ENCODE results near the gene MSLN. TPM values are rescaled to one million over a fixed set of nuclear protein-coding genes. Genes with fewer than 3 reads are reported as not detected.

MSLN gene
- total and polyA plus RNA-seq, 2 of the 13 experiments (the other 11 are each of a cell fraction or from before 2014, with no cell fraction given) = 2.0 to 2.3 TPM

DNA sequence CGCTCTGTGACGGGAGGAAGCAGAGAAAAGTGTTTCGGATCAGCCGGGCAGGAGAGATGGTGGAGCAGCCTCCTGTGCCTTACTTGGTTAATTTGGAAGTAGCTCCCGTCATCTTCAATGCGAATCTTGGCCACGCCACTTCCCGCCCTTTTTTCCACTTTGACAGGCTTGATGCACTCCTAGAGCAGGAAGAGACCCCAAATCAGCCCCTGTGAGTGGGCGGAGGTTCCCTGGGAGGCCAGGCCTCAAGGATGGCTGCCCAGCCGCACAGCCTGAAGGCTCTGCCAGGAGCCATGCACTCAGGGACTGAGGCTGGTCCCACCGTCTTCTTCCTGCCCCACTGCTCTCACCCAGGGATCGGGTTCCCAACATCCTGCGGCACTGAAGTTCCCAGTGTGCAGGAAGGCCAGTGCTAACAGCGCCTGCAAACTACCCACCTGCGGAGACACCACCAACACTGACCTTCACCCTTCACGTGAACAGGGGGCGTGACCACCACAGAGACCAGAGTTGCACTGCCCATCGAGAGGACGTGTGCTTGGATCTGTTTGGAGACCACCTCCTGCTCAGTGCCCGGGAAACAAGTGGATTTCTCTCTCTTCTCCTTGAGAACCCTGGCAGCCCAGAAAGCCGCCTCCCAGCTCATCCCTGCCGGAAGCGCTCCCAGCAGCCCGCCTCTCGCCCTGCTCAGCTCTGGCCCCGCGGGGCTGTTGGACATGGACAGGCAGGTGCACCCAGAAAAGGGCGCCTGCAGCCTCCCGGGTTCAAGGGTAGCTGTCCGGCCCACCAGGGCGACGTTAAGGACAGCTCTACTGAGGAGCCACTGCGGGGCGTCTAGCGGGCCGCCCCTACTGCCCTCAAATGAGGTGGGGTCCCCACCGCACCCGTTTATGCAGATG lies 20.7 kb upstream of the MSLN start (continued):
- 0 out of 2 replicates have a peak, but pooled peaks have one; percentile 11 for TF ChIP-seq HNF4G (IDR thresholded peaks at IDR 0.05; ENCODE audit: borderline replicate concordance, low read depth, low read length)
- TF ChIP-seq HNF4G (CRISPR knock-in tag; IDR thresholded peaks at IDR 0.05; ENCODE audit: borderline replicate concordance, low read depth) = peak; percentile 40; the same call in 1 of the 2 replicates
- TF ChIP-seq, protein P1, sequence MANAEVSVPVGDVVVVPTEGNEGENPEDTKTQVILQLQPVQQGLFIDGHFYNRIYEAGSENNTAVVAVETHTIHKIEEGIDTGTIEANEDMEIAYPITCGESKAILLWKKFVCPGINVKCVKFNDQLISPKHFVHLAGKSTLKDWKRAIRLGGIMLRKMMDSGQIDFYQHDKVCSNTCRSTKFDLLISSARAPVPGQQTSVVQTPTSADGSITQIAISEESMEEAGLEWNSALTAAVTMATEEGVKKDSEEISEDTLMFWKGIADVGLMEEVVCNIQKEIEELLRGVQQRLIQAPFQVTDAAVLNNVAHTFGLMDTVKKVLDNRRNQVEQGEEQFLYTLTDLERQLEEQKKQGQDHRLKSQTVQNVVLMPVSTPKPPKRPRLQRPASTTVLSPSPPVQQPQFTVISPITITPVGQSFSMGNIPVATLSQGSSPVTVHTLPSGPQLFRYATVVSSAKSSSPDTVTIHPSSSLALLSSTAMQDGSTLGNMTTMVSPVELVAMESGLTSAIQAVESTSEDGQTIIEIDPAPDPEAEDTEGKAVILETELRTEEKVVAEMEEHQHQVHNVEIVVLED (CRISPR knock-in tag; IDR thresholded peaks at IDR 0.05; ENCODE audit: borderline replicate concordance) = no peak
- no peak for TF ChIP-seq DNMT1 (CRISPR knock-in tag; IDR thresholded peaks at IDR 0.05)
- TF ChIP-seq SP140L (CRISPR knock-in tag; IDR thresholded peaks at IDR 0.05; ENCODE audit: borderline replicate concordance) = no peak
- no peak for TF ChIP-seq MTA1 (CRISPR knock-in tag; IDR thresholded peaks at IDR 0.05; ENCODE audit: borderline replicate concordance)
- TF ChIP-seq NR2C2 (CRISPR knock-in tag; IDR thresholded peaks at IDR 0.05; ENCODE audit: borderline replicate concordance) = peak; percentile 55
- TF ChIP-seq HNF4A (CRISPR knock-in tag; IDR thresholded peaks at IDR 0.05) = peak; percentile 66
- peak in 1 of 2 experiments; percentile 80; a peak in 2 of 4 replicates for TF ChIP-seq POLR2A (IDR thresholded peaks at IDR 0.05; ENCODE audit: insufficient read depth in 1 of 2, low read depth in 2 of 2, low read length in 2 of 2)
- 0 out of 2 replicates have a peak, but pooled peaks have one; percentile 34 for TF ChIP-seq ZNF616 (CRISPR knock-in tag; IDR thresholded peaks at IDR 0.05; ENCODE audit: low read depth)
- TF ChIP-seq FOSL1 (CRISPR knock-in tag; IDR thresholded peaks at IDR 0.05; ENCODE audit: borderline replicate concordance) = no peak
- TF ChIP-seq, protein P2, sequence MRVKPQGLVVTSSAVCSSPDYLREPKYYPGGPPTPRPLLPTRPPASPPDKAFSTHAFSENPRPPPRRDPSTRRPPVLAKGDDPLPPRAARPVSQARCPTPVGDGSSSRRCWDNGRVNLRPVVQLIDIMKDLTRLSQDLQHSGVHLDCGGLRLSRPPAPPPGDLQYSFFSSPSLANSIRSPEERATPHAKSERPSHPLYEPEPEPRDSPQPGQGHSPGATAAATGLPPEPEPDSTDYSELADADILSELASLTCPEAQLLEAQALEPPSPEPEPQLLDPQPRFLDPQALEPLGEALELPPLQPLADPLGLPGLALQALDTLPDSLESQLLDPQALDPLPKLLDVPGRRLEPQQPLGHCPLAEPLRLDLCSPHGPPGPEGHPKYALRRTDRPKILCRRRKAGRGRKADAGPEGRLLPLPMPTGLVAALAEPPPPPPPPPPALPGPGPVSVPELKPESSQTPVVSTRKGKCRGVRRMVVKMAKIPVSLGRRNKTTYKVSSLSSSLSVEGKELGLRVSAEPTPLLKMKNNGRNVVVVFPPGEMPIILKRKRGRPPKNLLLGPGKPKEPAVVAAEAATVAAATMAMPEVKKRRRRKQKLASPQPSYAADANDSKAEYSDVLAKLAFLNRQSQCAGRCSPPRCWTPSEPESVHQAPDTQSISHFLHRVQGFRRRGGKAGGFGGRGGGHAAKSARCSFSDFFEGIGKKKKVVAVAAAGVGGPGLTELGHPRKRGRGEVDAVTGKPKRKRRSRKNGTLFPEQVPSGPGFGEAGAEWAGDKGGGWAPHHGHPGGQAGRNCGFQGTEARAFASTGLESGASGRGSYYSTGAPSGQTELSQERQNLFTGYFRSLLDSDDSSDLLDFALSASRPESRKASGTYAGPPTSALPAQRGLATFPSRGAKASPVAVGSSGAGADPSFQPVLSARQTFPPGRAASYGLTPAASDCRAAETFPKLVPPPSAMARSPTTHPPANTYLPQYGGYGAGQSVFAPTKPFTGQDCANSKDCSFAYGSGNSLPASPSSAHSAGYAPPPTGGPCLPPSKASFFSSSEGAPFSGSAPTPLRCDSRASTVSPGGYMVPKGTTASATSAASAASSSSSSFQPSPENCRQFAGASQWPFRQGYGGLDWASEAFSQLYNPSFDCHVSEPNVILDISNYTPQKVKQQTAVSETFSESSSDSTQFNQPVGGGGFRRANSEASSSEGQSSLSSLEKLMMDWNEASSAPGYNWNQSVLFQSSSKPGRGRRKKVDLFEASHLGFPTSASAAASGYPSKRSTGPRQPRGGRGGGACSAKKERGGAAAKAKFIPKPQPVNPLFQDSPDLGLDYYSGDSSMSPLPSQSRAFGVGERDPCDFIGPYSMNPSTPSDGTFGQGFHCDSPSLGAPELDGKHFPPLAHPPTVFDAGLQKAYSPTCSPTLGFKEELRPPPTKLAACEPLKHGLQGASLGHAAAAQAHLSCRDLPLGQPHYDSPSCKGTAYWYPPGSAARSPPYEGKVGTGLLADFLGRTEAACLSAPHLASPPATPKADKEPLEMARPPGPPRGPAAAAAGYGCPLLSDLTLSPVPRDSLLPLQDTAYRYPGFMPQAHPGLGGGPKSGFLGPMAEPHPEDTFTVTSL (CRISPR knock-in tag; IDR thresholded peaks at IDR 0.05; ENCODE audit: borderline replicate concordance) = peak; percentile 48; the same call in 1 of the 2 replicates
- TF ChIP-seq RARA (CRISPR knock-in tag; IDR thresholded peaks at IDR 0.05) = peak; percentile 46
- TF ChIP-seq HOXA3 (CRISPR knock-in tag; IDR thresholded peaks at IDR 0.05) = peak; percentile 59; the same call in 1 of the 2 replicates
- no peak for TF ChIP-seq ZNF703 (CRISPR knock-in tag; IDR thresholded peaks at IDR 0.05; ENCODE audit: borderline replicate concordance)
- TF ChIP-seq, protein P3, sequence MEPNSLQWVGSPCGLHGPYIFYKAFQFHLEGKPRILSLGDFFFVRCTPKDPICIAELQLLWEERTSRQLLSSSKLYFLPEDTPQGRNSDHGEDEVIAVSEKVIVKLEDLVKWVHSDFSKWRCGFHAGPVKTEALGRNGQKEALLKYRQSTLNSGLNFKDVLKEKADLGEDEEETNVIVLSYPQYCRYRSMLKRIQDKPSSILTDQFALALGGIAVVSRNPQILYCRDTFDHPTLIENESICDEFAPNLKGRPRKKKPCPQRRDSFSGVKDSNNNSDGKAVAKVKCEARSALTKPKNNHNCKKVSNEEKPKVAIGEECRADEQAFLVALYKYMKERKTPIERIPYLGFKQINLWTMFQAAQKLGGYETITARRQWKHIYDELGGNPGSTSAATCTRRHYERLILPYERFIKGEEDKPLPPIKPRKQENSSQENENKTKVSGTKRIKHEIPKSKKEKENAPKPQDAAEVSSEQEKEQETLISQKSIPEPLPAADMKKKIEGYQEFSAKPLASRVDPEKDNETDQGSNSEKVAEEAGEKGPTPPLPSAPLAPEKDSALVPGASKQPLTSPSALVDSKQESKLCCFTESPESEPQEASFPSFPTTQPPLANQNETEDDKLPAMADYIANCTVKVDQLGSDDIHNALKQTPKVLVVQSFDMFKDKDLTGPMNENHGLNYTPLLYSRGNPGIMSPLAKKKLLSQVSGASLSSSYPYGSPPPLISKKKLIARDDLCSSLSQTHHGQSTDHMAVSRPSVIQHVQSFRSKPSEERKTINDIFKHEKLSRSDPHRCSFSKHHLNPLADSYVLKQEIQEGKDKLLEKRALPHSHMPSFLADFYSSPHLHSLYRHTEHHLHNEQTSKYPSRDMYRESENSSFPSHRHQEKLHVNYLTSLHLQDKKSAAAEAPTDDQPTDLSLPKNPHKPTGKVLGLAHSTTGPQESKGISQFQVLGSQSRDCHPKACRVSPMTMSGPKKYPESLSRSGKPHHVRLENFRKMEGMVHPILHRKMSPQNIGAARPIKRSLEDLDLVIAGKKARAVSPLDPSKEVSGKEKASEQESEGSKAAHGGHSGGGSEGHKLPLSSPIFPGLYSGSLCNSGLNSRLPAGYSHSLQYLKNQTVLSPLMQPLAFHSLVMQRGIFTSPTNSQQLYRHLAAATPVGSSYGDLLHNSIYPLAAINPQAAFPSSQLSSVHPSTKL (CRISPR knock-in tag; IDR thresholded peaks at IDR 0.05) = no peak

Data from HepG2 (cell line).